AG08395 (cell line): ENCODE measurements around the gene MACROD2.
A peak's percentile ranks its signal among the peaks of the same experiment; 100 is the strongest.

Source experiments
- DNase-seq: peaks from one replicate; pipeline ENCODE4 v3.0.0; 2012; ENCODE audit warnings: mixed read lengths, low spot score

The MACROD2 gene

DNA sequence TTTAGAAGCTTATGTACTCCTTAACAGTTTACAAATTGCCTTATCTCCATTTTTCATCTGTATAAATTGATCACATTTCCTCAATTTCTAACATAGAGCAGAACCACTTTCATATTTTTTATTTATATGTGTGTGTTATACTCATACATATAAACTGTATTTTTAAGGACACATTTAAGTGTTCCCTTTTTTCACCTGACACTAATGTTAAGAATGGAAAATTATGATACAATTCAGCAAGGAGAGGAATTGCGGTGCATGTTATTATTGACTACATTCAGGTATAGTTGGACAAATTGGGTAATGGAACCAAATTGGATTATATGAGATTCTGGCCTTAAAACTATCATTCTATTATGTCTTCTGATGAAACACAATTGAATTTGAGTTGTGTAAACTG is 821.2 kb downstream of the MACROD2 start:
- no peak for DNase-seq

DNA sequence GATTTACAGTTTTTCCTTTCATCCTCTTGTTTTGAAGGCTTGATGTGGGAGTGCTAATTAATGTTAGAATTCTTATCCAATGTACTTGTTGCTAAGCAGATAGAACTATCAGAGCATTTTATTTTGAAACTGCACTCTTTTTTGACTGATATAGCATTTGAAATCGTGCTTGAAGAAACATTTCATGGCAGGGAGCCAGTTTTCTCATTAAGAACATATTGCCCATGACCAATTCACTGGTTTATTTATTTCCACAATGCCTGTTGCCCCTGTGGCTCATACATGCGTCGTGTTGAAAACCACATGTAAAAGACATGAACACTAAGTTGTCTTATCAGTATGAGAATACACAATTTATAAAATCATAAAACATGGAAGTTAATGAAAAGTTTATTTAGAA is 821.8 kb downstream of the MACROD2 start:
- no peak for DNase-seq

DNA sequence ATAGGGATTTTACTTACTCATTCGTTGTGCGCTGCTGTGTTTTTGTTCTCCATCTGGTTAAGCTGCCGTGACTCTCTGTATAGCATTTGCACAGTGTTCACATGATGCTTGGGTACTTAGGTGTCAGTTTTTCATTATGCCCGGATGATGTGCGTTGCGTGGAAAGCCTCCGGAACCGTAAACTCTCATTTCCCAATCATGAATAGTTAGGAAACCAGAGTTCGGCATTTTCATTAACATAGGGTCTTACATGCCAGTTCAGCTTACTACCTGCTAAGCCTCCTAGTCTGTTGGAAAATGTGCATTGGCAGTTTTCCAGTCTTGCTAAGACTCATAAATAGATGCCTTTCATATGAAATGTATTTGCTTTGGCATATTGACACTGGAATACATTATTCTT is 825.5 kb downstream of the MACROD2 start:
- no peak for DNase-seq

DNA sequence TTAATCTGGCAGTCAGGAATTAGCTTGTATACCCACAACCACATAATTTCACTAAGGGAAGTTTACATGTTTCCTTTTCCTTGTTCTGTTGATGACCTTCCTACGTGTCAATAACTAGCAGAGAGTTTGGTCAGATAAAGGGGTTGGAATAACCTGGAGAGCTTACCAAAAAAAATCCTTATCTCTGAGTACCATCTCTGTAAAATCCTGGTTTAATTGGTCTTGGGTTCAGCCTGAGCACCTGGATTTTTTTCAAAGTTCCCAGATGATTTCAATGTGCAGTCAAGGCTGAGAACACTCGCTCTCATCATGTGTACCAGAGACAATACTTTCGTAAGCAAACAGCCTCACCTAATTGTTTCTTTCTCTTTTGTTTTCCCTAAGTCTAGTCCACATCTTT is 825.9 kb downstream of the MACROD2 start:
- DNase-seq, result no peak

DNA sequence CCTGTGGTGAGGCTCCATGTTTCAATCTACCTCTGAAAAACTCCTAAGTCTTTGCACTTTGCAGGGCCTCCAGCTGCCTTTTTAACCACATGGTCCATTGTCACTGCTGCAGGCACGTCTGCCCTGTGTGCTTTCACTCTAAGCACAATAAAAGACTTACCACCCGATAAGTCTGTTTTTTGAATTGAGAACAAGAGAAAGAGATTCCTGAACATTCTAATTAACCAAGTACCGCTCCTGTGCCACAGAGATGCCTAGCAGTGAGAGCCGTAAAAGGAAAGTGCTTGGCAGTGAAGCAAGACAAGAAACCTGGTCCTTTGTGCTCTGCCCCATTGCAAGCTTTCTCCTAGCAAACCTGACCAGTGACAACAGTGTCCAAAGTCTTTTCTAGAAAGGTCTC is 829.7 kb downstream of the MACROD2 start:
- DNase-seq, result no peak

DNA sequence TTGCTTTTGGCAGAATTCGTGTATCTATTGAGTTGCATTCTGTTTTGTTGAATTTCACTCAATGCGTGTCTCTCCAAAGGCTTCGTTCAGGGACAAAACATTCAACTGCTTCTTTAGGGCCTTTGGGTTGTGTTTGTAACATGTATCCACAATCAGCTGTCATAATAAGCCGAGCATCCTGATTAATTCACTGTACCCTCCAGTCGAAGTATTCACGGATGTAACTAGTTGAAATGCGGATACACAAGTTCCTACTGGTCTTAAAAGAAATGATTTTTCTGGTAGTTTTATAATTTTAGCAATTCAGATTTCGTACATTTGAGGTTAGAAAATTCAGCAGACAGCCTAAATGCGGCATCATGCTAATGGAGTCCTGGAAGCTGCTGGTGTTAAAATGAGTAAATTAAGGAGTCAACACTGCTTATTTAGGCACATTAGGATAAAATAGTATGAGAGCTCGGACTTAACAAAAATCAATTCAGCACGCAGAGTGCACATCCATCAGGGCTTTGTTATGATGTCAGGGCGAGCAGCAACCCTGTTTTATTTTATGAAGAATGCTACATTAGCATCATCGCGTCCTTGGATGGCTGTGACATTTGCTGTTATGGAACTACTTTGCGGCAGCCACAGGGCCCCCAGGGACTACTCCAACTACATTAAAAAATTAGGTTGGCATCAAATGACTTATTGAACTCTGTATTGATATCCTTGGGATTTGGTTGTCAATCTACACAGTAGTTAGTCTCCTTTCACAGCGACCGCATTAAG is 831.4 kb downstream of the MACROD2 start:
- DNase-seq, result no peak

DNA sequence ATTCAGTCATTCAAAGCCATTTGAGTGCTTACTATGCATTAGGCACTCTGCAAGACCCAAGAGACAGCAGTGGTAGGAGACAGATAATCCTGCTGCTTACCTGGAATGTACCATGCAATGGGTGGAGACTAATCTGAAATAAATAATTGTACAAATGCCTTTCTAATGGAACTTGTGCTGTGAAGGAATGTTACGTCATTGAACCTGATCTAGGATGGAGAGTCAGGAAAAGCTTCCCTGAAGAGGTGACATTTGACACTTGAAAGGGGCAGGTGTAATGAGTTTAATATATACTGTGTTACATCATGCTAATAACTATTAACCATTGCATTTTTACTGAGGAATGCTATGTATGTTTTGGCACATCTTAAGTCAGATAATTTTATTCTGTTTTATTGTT is 833.1 kb downstream of the MACROD2 start:
- DNase-seq, result no peak

DNA sequence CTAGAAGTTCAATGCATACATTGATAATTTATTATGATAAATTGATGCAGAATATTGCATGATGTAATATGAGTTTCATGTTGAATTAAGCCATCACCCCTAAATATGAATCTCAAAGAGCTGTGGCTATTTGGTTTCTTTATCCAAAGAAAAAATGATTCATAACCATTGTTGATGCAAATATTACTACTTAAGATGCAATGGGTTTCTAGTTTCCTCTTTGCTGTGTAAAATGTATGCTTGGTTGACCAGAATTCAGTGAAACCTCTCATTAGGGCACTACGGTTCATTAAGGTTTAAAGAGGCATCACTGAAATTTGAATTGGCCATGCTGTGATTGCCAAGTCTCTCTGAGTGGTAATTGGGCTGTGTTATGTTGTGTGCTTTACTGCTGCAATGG is 834.6 kb downstream of the MACROD2 start:
- DNase-seq, result no peak

DNA sequence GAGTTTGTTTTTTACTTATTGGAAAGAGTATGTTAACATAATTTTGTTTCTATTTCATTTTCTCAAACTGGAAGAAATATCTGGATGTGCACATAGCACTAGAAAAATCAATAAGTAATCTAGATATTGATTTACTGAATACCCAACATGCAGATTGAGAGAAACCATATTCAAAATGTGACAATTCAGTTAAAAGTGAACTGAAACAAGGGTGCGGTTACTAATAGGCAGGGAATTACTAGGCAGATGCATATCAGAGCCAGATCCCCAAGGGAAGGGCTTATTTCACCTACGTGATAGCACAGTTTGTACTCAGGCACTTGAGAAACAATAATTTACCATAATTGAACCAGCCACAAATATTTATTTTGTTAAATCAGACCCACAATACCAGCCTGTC is 835.1 kb downstream of the MACROD2 start:
- no peak for DNase-seq

DNA sequence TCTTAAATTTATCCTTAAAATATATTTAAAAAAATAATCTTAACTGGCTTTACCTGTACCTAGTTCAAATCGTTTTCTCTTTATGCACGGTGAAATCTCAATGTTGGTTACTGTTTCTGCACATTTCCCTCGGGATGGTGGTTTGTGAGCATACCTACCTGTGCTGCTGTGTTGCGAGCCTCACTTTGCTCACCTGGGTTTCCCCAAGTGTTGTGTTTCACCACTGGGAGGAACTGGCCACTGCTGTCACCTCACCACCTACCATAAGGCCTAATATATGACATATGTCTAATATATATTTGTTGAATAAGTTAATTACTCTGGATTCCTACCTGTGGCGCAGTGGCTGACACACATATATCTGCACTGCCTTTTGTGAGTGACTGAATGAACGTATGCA is 835.6 kb downstream of the MACROD2 start:
- no peak for DNase-seq

DNA sequence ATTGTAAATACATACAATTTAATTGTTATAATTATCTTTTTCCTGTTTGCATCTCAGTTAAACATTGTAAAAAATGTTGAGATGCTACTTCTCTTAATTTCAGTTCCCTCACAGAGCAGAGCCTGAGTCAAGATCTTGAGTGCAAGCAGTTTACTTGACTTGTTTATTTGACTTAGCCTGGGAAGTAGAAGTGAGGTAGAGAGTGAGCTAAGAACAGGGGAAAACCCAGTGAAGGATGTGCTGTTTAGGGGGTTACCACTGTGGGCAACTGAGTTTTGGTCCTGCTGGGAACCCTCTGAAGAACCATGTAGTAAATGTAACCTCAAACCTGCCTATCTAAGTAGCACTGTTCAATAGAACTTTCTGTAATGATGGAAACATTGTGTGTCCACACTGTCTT is 837.3 kb downstream of the MACROD2 start:
- DNase-seq, result no peak

DNA sequence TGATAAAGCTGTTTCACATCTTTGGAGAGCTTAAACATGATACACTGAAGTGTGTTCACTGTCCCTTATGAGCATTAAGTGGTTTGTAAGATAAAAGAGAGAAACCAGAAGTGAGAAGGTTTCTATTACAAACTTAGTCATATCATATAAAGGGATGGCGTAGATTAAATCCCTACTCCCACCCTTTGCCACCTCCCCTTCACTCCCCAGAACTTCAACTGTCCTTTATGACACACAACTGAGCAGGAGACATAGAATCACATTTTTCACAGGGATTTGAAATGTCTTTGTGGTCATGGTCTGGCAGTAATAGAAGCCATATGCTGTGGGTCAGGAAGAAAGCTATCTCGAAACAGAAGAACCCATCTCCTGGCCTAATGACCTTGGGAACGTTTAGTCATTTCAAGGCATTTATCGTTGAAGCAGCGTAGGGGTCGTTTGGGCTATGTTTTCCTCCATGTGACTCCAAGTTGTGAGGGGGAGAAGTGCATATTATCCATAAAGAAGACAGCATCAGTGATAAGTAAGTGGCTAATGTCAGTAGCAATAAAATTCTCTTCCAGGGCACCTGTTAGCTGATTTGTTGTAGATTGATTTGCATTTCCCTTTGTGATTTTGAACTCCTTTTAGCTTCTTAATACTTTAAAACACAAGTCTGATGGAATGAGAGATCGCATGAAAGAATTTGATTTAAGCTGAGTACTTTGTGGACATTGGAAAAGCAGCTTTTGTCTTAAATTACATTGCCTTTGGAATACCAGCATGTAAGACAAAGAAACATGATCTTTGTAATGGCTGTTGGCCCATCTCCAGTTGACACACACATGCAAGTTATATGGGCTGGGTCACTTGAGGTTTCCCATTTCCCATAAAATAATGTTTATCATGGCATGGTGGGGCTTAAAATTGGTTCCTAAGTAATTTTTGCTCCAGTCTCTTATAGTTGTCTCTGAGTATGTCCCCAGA is 843.6 kb downstream of the MACROD2 start:
- peak; percentile 9 for DNase-seq

DNA sequence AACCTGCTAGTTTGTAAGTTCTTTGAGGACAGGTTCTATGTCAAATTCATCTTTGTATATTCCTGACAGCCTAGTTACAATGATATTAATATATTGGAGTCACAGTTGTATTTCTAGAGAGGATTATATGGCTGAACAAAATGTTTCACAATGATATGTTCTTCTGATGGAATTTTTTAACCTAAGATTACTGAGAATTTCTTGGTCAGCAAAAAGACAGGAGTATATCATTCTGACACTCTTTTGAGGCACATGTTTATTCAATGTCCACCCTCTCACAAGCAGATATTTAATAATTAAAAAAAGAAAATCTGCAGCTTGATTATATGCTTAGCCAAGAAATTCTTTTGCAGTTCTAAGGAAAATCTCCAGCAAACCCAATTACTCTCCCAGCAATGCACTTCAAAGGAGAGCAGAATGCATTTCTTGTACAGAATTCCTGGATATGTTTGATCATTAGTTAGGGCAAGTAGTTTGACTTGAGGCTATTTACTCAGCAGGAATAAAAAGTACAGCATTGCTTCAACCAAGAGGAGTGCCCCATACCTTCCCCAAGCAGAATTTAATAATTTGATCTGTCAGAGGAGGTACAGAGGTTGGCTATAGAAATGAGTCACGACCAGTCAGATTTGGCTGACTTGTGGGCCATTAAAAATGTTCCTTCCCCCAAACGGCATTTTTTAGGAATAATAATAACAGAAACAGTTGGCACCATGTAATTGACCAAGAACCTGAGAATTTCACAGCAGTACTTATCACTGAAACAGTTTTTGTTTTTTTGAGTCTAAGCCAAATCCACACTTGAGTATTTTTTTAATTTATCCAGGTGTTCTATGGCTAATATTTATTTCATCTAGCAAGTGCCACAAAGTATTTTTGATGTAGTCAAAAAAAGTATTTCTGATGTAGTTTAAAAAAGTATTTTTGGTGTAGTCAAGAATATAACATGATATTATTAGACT is 850.2 kb downstream of the MACROD2 start:
- DNase-seq, result no peak

DNA sequence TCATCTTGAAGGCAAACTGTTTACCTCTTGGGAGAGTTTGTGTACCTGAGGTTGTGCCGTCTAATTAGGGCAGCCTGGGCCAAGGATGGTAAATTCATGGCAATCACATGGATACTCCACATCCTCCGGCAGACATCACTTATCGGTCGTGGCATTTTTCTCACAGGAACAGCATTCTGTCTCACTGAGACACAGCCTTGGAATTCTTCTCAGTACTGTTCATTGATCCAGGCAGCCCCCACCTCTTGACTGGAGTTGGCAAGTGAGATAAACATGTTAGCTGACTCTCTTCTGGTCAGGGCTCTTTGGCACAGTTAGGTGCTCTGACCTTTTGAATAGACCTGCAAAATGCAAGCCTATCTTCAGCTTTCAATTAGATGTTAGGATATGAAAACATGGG is 853.5 kb downstream of the MACROD2 start:
- DNase-seq, result no peak

DNA sequence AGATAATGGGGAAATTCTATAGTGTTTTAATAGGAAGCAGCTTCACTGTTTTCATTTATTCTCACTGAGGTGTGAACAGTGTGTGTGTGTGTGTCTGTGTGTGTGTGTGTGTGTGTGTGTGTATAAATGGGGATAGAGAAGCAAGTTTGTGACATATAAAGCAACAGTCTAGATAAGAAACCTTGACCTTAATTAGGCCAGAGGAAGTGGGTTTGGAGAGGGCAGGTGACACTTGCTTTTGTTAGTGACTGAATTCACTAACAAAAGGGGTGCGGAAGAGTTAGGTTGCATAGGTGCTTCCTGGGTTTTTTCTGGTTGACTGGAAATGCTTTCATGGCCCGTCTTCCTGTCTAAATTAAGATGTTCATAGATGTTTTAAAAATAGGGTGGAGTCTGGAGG is 857.8 kb downstream of the MACROD2 start:
- no peak for DNase-seq

DNA sequence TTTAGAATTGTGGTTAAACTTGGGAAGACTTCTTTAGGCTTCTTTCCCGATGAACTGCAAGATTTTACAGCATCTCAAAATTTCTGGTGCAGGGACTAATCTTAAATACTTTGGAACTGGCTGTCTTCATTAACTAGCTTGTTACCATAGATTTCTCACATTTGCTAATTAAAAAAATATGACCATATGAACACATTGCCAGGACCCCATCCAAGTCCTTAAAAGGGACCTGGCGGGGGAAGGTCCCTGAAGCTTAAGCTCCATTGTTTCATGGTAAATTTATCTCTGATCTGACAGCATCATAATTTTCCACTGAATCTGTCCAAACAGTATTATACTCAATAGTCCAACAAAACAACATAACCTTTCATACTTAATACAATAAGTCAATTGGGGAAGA is 859.9 kb downstream of the MACROD2 start:
- DNase-seq, result no peak

DNA sequence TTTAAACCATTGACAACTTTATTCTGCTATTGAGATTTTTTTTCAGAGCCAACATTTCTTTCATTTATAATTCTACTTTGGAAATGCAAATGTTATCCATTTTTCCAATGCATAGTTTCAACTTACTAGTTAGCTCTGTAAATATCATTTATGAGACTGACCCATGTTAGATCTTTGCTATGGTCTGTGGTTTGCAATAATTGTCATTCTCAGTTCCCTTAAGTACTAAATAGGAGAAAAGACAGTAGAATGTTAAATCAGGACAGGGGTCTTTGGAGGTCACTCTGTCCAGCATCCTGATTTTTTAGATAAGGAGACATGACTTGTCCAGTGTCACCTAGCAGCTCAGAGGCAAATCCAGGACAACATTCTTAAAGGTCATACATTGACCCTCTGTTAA is 864.3 kb downstream of the MACROD2 start:
- DNase-seq, result no peak

DNA sequence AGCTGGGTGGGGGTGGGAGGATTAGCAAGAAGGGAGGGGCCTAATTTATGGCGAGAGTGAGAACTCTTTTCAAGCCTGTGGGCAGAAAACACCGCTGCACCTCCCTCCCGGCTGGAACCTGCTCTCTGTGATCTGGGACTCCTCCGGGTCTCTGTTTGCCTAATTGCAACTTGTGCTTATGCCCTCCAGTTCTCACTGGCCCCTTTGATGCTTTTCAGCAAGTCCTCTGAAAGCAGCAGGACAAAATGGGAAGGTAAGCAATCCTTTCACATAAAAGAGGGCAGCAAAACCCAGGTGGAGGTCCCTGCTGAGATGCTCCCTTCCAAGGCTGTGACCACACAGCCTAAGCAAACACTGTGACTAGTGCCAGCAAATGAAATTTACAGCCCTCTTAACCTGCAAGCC is 865.1 kb downstream of the MACROD2 start:
- no peak for DNase-seq

DNA sequence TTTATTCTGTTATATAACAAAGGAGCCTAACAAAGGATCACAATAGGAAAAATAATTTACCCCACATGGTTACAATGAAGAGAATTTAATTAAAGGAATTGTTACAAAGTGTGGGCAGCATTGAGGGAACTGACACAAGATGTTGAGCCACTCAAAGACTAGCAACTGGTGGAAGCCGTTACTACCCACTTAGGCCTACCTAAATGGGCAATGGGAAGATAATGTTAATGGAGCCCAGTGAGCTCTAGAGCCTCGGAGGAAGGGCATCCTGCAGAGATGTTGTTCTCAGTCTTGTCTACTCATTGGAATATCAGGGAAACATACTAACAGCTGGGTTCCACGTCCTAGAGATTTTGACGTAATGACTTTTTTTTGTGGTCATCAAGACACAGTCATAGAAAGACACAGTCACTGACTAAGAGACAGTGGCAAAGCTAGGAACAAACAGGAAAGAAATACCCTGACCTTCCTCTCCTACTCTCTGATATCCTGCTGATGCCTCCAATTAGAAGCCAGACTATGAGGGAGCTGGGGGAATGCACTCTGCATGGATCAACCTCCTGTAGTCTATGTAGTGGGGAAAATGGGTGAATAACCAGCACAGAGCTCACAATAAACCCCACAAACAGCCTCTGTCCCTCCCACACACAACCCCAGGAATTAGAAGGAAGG is 865.8 kb downstream of the MACROD2 start:
- no peak for DNase-seq

DNA sequence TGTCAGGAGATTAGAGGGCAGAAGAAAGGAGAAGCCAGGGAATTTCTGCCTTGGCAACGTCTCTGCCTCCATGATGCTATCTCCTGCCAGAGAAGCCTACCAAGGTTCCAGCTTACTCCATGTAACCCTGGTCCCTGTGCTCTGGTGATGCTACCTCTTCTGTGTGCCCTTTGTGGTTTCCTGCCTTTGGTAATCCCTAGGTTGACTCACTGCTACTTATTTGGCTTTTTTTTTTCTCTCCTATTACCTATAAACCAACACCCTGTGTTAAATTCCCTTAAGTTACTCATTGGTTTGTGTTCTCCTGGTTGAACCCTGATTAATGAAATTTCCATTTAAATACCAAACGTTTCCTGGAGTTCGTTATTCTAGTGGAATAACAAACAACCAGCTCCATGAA is 869.9 kb downstream of the MACROD2 start:
- no peak for DNase-seq

DNA sequence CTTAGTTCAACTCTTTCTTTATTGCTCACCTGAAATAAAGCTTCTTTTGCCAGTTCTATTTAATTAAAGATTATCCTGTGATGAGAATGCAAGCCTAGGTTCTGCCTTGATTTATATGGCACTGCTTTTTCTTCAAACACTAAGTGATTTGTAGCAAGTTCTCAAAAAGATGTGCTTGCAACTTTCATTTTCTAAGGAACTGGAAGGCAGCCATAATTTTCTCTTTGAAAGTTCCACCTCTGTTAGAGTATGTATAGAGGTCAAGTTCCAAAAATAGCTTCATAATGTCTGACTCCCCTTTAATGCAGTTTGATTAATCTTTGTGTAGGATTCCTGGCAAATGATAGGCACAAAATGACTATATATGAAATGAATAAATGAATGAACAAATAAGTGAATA is 870.4 kb downstream of the MACROD2 start:
- no peak for DNase-seq
